Limb (tissue), 2 donors: Measurements from ENCODE around the gene TRPC4AP.
A peak's percentile ranks its signal among the peaks of the same experiment; 100 is the strongest.
"Not testable (repeated sequence)": the region's sequence is repeated elsewhere in the genome, so short reads cannot be mapped to it uniquely, and the experiment has no call there.

Experiments used
- DNase-seq, 2 donors: peaks; one replicate each; pipeline ENCODE4 v3.0.0-alpha.2; 2016; ENCODE audit errors: extremely low spot score in 2 of 2

Gene TRPC4AP

GRCh38 chr20:35092524-35093266 lies at the start of gene TRPC4AP:
TRPC4AP (minus strand) TSS chr20:35092807; CDS start chr20:35092781, 26 bp downstream.
- peak; percentile 93 to 94 for DNase-seq

- no peak for DNase-seq
Measured at GRCh38 chr20:35135867-35136586, 43.4 kb upstream of the TRPC4AP start.

GRCh38 chr20:35134880-35135279 lies 42.3 kb upstream of the TRPC4AP start:
- no peak for DNase-seq

GRCh38 chr20:35134472-35134871 lies 41.9 kb upstream of the TRPC4AP start:
- DNase-seq, result no peak

- no peak for DNase-seq
Measured at GRCh38 chr20:35133735-35134134, 41.1 kb upstream of the TRPC4AP start.

GRCh38 chr20:35133031-35133430 lies 40.4 kb upstream of the TRPC4AP start:
- no peak for DNase-seq

GRCh38 chr20:35131934-35132333 lies 39.3 kb upstream of the TRPC4AP start:
- DNase-seq, result no peak

- DNase-seq, result no peak
Measured at GRCh38 chr20:35129647-35130069, 37.1 kb upstream of the TRPC4AP start.

- no peak for DNase-seq
Measured at GRCh38 chr20:35125753-35126152, 33.1 kb upstream of the TRPC4AP start.

GRCh38 chr20:35122756-35123405 lies 30.3 kb upstream of the TRPC4AP start:
- no peak for DNase-seq

GRCh38 chr20:35121186-35121585 lies 28.6 kb upstream of the TRPC4AP start:
- DNase-seq, result no peak

- DNase-seq, result no peak
Measured at GRCh38 chr20:35120012-35120701, 27.6 kb upstream of the TRPC4AP start.

GRCh38 chr20:35117629-35118028 lies 25.0 kb upstream of the TRPC4AP start:
- no peak for DNase-seq

- DNase-seq, result no peak
Measured at GRCh38 chr20:35117196-35117595, 24.6 kb upstream of the TRPC4AP start.

- DNase-seq, result no peak
Measured at GRCh38 chr20:35116258-35116657, 23.7 kb upstream of the TRPC4AP start.

- DNase-seq, result no peak
Measured at GRCh38 chr20:35115606-35116005, 23.0 kb upstream of the TRPC4AP start.

GRCh38 chr20:35112276-35112675 lies 19.7 kb upstream of the TRPC4AP start:
- DNase-seq, result not testable (repeated sequence)

GRCh38 chr20:35111141-35111888 lies 18.7 kb upstream of the TRPC4AP start:
- no peak for DNase-seq

GRCh38 chr20:35108921-35109320 lies 16.3 kb upstream of the TRPC4AP start:
- no peak for DNase-seq

- no peak for DNase-seq
Measured at GRCh38 chr20:35106827-35107380, 14.3 kb upstream of the TRPC4AP start.
